Measurements from ENCODE around the gene BAG5.

GRCh38 chr14:103547455-103547940 lies 15.0 kb downstream of the BAG5 start:
- TF ChIP-seq CTCF (conservative IDR thresholded peaks at IDR 0.05) (no peak), ZFX (IDR thresholded peaks at IDR 0.05) (no peak)
